Activated B cell treated with CpG ODN at 0.5 μM for 24 hours (primary cell): ENCODE data around the gene AHNAK2. TPM values are rescaled to one million over a fixed set of nuclear protein-coding genes. Genes with fewer than 3 reads are reported as not detected.

Experiments used
- ATAC-seq: fragments of 200-7000 bp; cut with Tn5 transposase; one replicate; pipeline ENCODE4 v1.10.0; 2021; ENCODE audit warnings: low read depth, mild to moderate bottlenecking, moderate library complexity
- CTCF ChIA-PET: fragments of 350-600 bp; sonication (Branson Sonifier 250); formaldehyde crosslinking; loops from one replicate; lab custom pipeline; 2021; ENCODE audit warnings: antibody characterized with exemption; lab: Charles Lee
- POLR2A ChIA-PET: fragments of 350-600 bp; sonication (Branson Sonifier 250); formaldehyde crosslinking; loops from one replicate; lab custom pipeline; 2021; ENCODE audit warnings: antibody characterized with exemption; lab: Charles Lee
- DNase-seq: peaks from one replicate; pipeline ENCODE4 v3.0.0; 2022
- H3K27ac Mint-ChIP-seq: one replicate; pipeline ENCODE4 v1.8.0; 2020; ENCODE audit warnings: mixed read lengths
- H3K27me3 Mint-ChIP-seq: one replicate; pipeline ENCODE4 v1.8.0; 2021; ENCODE audit warnings: mixed read lengths
- H3K36me3 Mint-ChIP-seq: one replicate; pipeline ENCODE4 v1.8.0; 2021; ENCODE audit warnings: low read depth, mixed read lengths
- H3K4me1 Mint-ChIP-seq: one replicate; pipeline ENCODE4 v1.8.0; 2021; ENCODE audit warnings: mixed read lengths
- H3K4me3 Mint-ChIP-seq: one replicate; pipeline ENCODE4 v1.8.0; 2020; ENCODE audit warnings: mild to moderate bottlenecking, mixed read lengths
- H3K9me3 Mint-ChIP-seq: one replicate; pipeline ENCODE4 v1.8.0; 2020; ENCODE audit warnings: mixed read lengths
- intact Hi-C: fragments of 100-400 bp; cut with micrococcal nuclease; formaldehyde crosslinking; loops from one replicate; pipeline ENCODE4 v1.15.1; 2024
- total RNA-seq: library from RNA; stranded (reverse); gene quantifications from 2 replicates; pipeline ENCODE4 v1.2.3, GENCODE V29; 2022
- TF ChIP-seq, protein P1 (sequence below): fragments of 200-600 bp; IDR thresholded peaks from one replicate; pipeline ENCODE4 v1.8.0; 2022; ENCODE audit warnings: antibody characterized with exemption, mild to moderate bottlenecking

Gene AHNAK2
- total RNA-seq, 1 donor from 2014 or later, result not detected

DNA sequence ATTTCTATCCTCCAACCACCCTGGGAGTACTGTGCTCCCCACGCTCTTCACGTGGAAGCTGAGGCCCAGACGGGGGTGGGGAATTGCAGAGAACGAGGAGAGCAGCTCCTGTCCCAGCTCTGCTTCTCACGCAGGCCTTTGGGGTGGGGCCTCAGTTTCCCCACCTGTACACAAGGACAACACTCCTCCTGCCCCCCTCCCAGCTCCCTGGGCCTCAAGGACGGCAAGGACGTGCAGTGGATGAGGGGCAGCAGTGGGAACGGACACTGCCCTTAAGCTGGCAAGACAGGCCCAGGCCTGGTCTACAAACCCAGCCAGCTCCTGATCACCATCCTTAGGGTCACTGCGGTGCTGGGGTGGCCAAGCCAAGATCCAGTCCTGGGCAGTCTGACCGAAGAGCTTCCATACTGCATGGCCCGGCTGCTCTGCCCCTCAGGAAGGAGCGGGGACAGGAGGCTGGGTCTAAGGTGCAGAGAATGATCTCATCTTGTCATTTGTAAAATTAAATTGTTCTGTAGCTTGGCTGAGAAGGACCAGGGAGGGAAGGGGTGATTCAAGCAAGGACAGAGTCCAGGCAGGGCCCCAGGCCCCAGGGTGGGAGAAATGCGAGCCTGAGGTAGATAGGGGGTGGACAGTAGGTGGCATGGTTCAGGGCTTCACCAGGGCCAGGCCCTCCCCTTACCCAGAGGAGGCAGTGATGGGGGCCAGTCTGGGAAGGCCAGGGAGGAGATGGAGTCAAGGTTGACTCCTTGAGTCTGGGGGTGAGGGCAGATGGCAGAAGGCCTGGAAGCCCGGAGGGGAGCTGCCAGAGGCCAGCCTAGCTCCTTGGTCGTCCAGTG is 6.1 kb upstream of the AHNAK2 start:
- Mint-ChIP-seq H3K27ac (no peak overlapping the region), H3K9me3 (no peaks in the 10 kb centered on the region), H3K27me3 (peaks cover 6% of the 10 kb centered on the region), H3K4me3 (peak overlapping the region; percentile 68), H3K36me3 (no peaks in the 10 kb centered on the region), H3K4me1 (peaks cover 11% of the 10 kb centered on the region)
- intact Hi-C loops, result no loop called here
- ATAC-seq, result no peak
- no peak for DNase-seq
- POLR2A ChIA-PET, result interaction anchor here (0.5 to 1.8 kb wide), 8 partner anchors 16 to 103 kb away, joined by 3 to 14 read pairs (median 3); partner anchors contain the start of gene CDCA4
- CTCF ChIA-PET, result interaction anchor here (0.9 to 1.1 kb wide), 2 partner anchors 9 to 10 kb away, joined by 3 to 4 read pairs; no protein-coding TSS in a partner anchor
- TF ChIP-seq, protein P1, sequence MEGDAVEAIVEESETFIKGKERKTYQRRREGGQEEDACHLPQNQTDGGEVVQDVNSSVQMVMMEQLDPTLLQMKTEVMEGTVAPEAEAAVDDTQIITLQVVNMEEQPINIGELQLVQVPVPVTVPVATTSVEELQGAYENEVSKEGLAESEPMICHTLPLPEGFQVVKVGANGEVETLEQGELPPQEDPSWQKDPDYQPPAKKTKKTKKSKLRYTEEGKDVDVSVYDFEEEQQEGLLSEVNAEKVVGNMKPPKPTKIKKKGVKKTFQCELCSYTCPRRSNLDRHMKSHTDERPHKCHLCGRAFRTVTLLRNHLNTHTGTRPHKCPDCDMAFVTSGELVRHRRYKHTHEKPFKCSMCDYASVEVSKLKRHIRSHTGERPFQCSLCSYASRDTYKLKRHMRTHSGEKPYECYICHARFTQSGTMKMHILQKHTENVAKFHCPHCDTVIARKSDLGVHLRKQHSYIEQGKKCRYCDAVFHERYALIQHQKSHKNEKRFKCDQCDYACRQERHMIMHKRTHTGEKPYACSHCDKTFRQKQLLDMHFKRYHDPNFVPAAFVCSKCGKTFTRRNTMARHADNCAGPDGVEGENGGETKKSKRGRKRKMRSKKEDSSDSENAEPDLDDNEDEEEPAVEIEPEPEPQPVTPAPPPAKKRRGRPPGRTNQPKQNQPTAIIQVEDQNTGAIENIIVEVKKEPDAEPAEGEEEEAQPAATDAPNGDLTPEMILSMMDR, result no peak

GRCh38 chr14:104983231-104983721 is 5.1 kb upstream of the AHNAK2 start:
- TF ChIP-seq, protein P1, result no peak
- Mint-ChIP-seq H3K27me3 (peaks cover 9% of the 10 kb centered on the region), H3K4me1 (peaks cover 13% of the 10 kb centered on the region), H3K36me3 (no peaks in the 10 kb centered on the region), H3K9me3 (no peaks in the 10 kb centered on the region), H3K27ac (no peak overlapping the region), H3K4me3 (no peak overlapping the region)
- ATAC-seq (no peak), DNase-seq (no peak)
- CTCF ChIA-PET, result no interaction called here
- POLR2A ChIA-PET, result interaction anchor here (1.0 to 1.5 kb wide), 2 partner anchors 38 to 104 kb away, joined by 3 read pairs; partner anchors contain the start of gene CDCA4
- intact Hi-C loops, result no loop called here

DNA sequence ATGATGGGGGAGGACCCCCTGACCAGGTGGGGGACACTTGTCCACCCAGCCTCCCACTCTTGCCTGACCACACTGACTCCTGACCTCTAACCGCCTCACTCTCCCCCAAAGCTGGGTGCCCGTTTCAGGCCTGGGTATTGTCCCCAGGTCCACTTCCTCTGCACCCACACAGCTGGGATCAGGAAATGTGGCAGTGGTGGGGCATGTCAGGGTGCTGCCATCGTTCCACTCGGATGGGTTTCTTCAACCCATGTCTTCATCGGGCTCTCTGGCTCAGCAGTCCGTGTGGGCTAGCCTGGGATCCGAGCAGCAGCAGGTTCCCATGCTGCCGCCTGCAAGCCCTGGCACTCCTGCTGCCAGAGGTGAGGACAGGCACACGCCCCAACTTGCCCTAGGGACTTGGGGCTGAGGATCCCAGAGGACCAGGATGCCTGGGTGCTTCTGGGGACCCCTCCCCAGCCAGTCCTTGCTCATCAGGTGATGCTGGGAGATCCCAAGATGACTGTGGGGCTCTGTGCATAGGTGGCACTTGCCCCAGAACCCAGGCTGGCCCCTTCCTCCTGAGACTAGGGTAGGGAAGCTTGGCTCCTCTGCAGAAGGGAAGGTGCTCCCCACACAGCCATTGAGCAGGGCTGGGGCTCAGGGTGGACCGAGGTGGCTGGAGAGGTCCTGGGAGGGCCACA is 4.5 kb upstream of the AHNAK2 start:
- intact Hi-C loops, result no loop called here
- CTCF ChIA-PET, result no interaction called here
- TF ChIP-seq, protein P1, result no peak
- H3K4me3 Mint-ChIP-seq, result no peak overlapping the region
- H3K27ac Mint-ChIP-seq, result no peak overlapping the region
- DNase-seq (no peak), ATAC-seq (no peak)
- POLR2A ChIA-PET, result interaction anchor here (1.5 kb wide), 1 partner anchor 105 kb away, joined by 3 read pairs; no protein-coding TSS in a partner anchor
- H3K36me3 Mint-ChIP-seq, result no peaks in the 10 kb centered on the region
- peaks cover 14% of the 10 kb centered on the region for H3K4me1 Mint-ChIP-seq
- H3K27me3 Mint-ChIP-seq, result peaks cover 10% of the 10 kb centered on the region
- no peaks in the 10 kb centered on the region for H3K9me3 Mint-ChIP-seq

DNA sequence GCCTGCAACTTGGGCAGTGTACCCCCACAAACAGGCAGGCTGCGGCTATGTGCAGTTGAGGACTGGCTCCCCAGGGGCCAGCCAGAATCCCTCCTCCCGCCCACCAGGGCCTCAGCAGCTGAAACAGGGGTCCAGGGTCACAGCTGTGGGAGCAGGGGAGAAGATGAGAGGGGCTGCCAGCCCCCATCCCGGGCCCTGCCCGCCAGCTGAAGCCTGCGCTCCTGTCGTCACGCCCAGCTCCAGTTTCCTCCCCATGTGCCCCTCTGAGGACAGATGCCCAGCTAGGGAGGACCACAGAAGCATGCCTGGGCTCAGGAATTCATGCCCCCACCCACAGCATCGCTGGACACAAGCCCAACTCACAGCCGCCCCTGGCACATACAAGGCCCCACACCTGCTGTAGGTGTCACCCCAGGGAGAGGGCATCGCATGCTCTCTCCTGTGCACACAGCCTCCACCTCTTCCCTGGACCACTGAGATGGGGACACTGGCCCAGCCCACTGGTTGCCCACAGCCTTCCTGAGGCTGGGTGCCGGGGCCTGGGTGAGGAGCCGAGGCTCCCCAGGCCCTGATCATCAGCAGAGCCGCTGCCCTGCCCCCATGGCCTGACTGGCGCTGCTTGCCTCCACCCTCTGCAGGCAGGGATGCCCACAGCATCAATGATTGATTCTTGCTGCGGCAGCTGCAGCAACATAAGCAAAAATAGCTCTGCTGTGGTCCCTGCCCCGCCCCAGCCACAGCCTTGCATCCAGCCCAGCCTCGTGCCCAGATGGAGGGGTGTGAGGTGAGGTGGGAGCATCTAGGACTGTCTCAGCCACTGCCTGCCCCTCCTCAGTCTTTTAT is 3.7 kb upstream of the AHNAK2 start:
- H3K27ac Mint-ChIP-seq, result no peak overlapping the region

More for the DNA sequence above, 3.7 kb upstream of the AHNAK2 start:
- ATAC-seq (no peak), DNase-seq (no peak)
- POLR2A ChIA-PET, result interaction anchor here (0.5 kb wide), 1 partner anchor 85 kb away, joined by 6 read pairs; no protein-coding TSS in a partner anchor
- intact Hi-C loops, result no loop called here
- peaks cover 16% of the 10 kb centered on the region for H3K4me1 Mint-ChIP-seq
- CTCF ChIA-PET, result no interaction called here
- no peaks in the 10 kb centered on the region for H3K36me3 Mint-ChIP-seq
- peaks cover 11% of the 10 kb centered on the region for H3K27me3 Mint-ChIP-seq
- H3K9me3 Mint-ChIP-seq, result no peaks in the 10 kb centered on the region
- TF ChIP-seq, protein P1, result no peak
- no peak overlapping the region for H3K4me3 Mint-ChIP-seq
